Spleen (tissue), 11 donors: ENCODE data around the gene SLC44A4. TPM values are rescaled to one million over a fixed set of nuclear protein-coding genes. Genes with fewer than 3 reads are reported as not detected.
A peak's percentile ranks its signal among the peaks of the same experiment; 100 is the strongest.
"Not testable (repeated sequence)": the region's sequence is repeated elsewhere in the genome, so short reads cannot be mapped to it uniquely, and the experiment has no call there.

ENCODE experiments used
- DNase-seq: peaks from one replicate; pipeline ENCODE4 v3.0.0-alpha.2; 2020
- H3K27ac ChIP-seq, 8 donors: fragments of 200-600 bp; sonication (generic) in 7 of 8; 1 replicate in 4 of 8; 2 replicates in 4 of 8; pipeline versions ENCODE4 v1.5.0 to v1.8.0; 2016 to 2021; ENCODE audit warnings: inconsistent platforms in 4 of 8, mild to moderate bottlenecking in 4 of 8, moderate library complexity in 1 of 8
- H3K27me3 ChIP-seq, 7 donors: fragments of 200-600 bp; sonication (generic) in 6 of 7; replicated peaks in 1 of 7; 1 replicate in 4 of 7; 2 replicates in 3 of 7; pipeline versions ENCODE4 v1.5.0 to v1.8.0; 2016 to 2021; ENCODE audit warnings: inconsistent platforms in 3 of 7, mild to moderate bottlenecking in 1 of 7
- H3K36me3 ChIP-seq, 6 donors: fragments of 200-600 bp; sonication (generic) in 5 of 6; 1 replicate in 4 of 6; 2 replicates in 2 of 6; pipeline versions ENCODE4 v1.5.0 to v1.8.0; 2016 to 2021; ENCODE audit warnings: inconsistent platforms in 2 of 6
- H3K4me1 ChIP-seq, 6 donors: fragments of 200-600 bp; sonication (generic) in 5 of 6; 1 replicate in 3 of 6; 2 replicates in 3 of 6; pipeline versions ENCODE4 v1.5.0 to v1.8.0; 2016 to 2021; ENCODE audit warnings: inconsistent platforms in 3 of 6
- H3K4me3 ChIP-seq, 8 donors: fragments of 200-600 bp; sonication (generic) in 7 of 8; 1 replicate in 4 of 8; 2 replicates in 4 of 8; pipeline versions ENCODE4 v1.5.0 to v1.8.0; 2016 to 2021; ENCODE audit warnings: inconsistent platforms in 4 of 8, mild to moderate bottlenecking in 4 of 8, moderate library complexity in 2 of 8
- H3K9me3 ChIP-seq, 8 donors: fragments of 200-600 bp; sonication (generic) in 7 of 8; 1 replicate in 4 of 8; 2 replicates in 4 of 8; pipeline versions ENCODE4 v1.5.0 to v1.8.0; 2016 to 2021; ENCODE audit warnings: inconsistent platforms in 4 of 8
- POLR2A ChIP-seq, 3 donors: fragments of 450-650 bp; IDR thresholded peaks; one replicate each; pipeline ENCODE4 v1.5.1; 2017; ENCODE audit warnings: antibody characterized with exemption in 3 of 3, mild to moderate bottlenecking in 1 of 3
- POLR2AphosphoS5 ChIP-seq, 3 donors: sonication (generic); formaldehyde crosslinking; IDR thresholded peaks; one replicate each; pipeline ENCODE4 v1.5.1; 2017; ENCODE audit warnings: antibody characterized with exemption in 3 of 3
- WGBS, 5 donors: extraction: QIAGEN DNeasy Blood & Tissue Kit in 3 of 5; methylation state at CpG; one replicate each; pipeline versions ENCODE4 v1.1.5 to v1.1.7; 2013 to 2018; 5-methylcytosine and 5-hydroxymethylcytosine counted together
- intact Hi-C: fragments of 100-400 bp; cut with DNase I; formaldehyde crosslinking; loops from one replicate; pipeline ENCODE4 v1.15.0; 2023; ENCODE audit warnings: low total_unique reads
- polyA plus RNA-seq, 3 donors: library from polyadenylated mRNA; stranded (reverse); fragments of 200-250 nt; gene quantifications; one replicate each; pipeline ENCODE4 v1.2.1, GENCODE V29; 2013
- total RNA-seq, 7 donors: library from RNA; depleted of rRNA in 3 of 7; stranded (reverse); fragments of >200 nt in 3 of 7; fragmentation: NEBNext Ultra II Directional in 4 of 7; extraction: Animal tissue kit (Norgen Biotek cat#: 25700) in 4 of 7; gene quantifications; one replicate each; pipeline versions ENCODE4 v1.1.0 to v1.2.1, GENCODE V29; 2016 to 2021
- TF ChIP-seq, protein P1 (sequence below), 11 experiments: fragments of 200-600 bp in 7 of 11; fragments of 450-650 bp in 4 of 11; sonication (generic) in 4 of 11; IDR thresholded peaks in 8 of 11; conservative IDR thresholded peaks in 3 of 11; 1 replicate in 7 of 11; 2 replicates in 4 of 11; pipeline versions ENCODE4 v1.4.0 to v1.8.0; 2016 to 2021; ENCODE audit warnings: antibody characterized with exemption in 11 of 11, inconsistent platforms in 4 of 11, mild to moderate bottlenecking in 1 of 11
- donor health status: healthy with polysubstance abuse.
- donor health status: DM: no; HTN: no; CAD: no; lungs with moderate emphysema.
- donor health status: DM: no; HTN: no; CAD: no.
- donor health status: Bipolar disorder and iron deficiency.
- donor health status: healthy.
- donor health status: DM: no; HTN: no; CAD: no.
- donor health status: DM: yes; HTN: yes; CAD: no.

Gene SLC44A4
- total and polyA plus RNA-seq, 10 donors = 0.20 to 5.9 (median 2.6) TPM

DNA sequence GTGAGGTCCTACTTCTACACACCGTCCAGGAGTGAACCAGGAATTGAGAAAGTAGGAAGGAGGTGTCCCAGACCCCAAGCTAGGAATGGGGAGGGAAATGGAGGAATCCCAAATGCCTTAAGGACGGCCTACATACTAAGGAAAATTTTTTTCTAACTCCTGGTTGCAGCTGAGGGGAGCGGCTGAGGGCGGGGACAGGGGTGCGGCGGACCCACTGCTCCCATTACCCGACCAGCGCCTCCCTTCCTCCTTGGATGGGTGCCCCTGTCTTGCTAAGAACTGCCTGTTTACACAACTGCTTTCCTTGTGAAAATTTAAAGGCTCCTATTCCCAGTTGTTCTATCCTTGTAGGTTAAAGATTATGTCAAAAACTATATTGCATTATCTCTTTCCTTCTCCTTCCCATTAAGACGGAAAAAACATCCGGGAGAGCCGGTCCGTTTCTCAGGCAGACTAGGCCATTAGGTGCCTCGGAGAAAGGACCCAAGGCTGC is 52.0 kb downstream of the SLC44A4 start:
- Histone ChIP-seq H3K9me3 (no peaks in the 10 kb centered on the region), H3K27ac (peak overlapping the region; percentile 92 to 98 (median 95)), H3K4me3 (peak overlapping the region; percentile 36 to 71 (median 61)), H3K36me3 (no peaks in the 10 kb centered on the region), H3K4me1 (peaks cover 31 to 71% (median 49%) of the 10 kb centered on the region in 6 donors), H3K27me3 (no peaks in the 10 kb centered on the region)
- 0 to 1% (median 0%) methylated on average over 13 of the region's 13 CpGs for WGBS, 5 donors
- DNase-seq = peak; percentile 90
- TF ChIP-seq POLR2A (IDR thresholded peaks at IDR 0.05) = peak in 1 of 3 donors; percentile 61
- no peak for TF ChIP-seq POLR2AphosphoS5 (IDR thresholded peaks at IDR 0.05)
- intact Hi-C loops = loop anchor here (10.0 kb wide), 1 partner anchor 92 kb away; the partner anchor contains the start of gene CLIC1

- intact Hi-C loops = loop anchor here (10.0 kb wide), 1 partner anchor 91 kb away; the partner anchor contains the start of gene CLIC1
- Histone ChIP-seq H3K27me3 (no peaks in the 10 kb centered on the region), H3K9me3 (no peaks in the 10 kb centered on the region), H3K27ac (peak overlapping the region in 7 of 8 donors; percentile 92 to 98 (median 95)), H3K4me1 (peaks cover 27 to 69% (median 46%) of the 10 kb centered on the region in 6 donors), H3K4me3 (no peak overlapping the region), H3K36me3 (no peaks in the 10 kb centered on the region)
- 72 to 88% (median 73%) methylated on average over 4 of the region's 4 CpGs for WGBS, 5 donors
- no peak for DNase-seq
- TF ChIP-seq POLR2AphosphoS5 (IDR thresholded peaks at IDR 0.05) (no peak), POLR2A (IDR thresholded peaks at IDR 0.05) (no peak)
- TF ChIP-seq, protein P1, sequence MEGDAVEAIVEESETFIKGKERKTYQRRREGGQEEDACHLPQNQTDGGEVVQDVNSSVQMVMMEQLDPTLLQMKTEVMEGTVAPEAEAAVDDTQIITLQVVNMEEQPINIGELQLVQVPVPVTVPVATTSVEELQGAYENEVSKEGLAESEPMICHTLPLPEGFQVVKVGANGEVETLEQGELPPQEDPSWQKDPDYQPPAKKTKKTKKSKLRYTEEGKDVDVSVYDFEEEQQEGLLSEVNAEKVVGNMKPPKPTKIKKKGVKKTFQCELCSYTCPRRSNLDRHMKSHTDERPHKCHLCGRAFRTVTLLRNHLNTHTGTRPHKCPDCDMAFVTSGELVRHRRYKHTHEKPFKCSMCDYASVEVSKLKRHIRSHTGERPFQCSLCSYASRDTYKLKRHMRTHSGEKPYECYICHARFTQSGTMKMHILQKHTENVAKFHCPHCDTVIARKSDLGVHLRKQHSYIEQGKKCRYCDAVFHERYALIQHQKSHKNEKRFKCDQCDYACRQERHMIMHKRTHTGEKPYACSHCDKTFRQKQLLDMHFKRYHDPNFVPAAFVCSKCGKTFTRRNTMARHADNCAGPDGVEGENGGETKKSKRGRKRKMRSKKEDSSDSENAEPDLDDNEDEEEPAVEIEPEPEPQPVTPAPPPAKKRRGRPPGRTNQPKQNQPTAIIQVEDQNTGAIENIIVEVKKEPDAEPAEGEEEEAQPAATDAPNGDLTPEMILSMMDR (IDR thresholded peaks at IDR 0.05 in 8 of 11, conservative IDR thresholded peaks at IDR 0.05 in 3 of 11) = no peak
Measured at GRCh38 chr6:31825553-31825952, 53.2 kb downstream of the SLC44A4 start.

DNA sequence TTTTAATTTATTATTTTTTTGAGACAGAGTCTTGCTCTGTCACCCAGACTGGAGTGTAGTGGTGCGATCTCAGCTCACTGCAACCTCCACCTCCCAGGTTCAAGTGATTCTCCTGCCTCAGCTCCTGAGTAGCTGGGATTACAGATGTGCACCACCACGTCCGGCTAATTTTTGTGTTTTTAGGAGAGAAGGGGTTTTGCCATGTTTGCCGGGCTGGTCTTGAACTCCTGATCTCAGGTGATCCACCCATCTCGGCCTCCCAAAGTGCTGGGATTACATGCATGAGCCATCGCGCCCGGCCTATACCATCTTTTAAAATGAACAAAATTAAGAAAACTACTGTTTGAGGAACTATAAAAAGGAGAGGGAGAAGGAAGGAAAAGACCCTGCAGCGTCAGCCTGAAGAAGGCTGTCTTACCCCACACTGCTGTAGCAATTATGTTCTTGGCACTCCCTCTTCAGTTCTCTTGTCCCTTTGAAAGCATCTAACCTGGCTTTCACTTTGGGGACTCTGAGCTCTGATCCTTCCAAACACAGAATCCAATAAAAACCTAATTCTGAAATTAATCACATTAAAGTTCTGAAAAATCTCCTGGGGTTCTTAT is 55.1 kb downstream of the SLC44A4 start:
- WGBS, 5 donors = 49 to 85% (median 62%) methylated on average over 9 of the region's 9 CpGs
- H3K27ac ChIP-seq = peak overlapping the region in 7 of 8 donors; percentile 51 to 95 (median 94)
- not testable (repeated sequence) for H3K36me3 ChIP-seq, DNase-seq, H3K9me3 ChIP-seq, H3K27me3 ChIP-seq
- intact Hi-C loops = loop anchor here (10.0 kb wide), 1 partner anchor 89 kb away; the partner anchor contains the start of gene CLIC1
- H3K4me1 ChIP-seq = peaks cover 34 to 80% (median 62%) of the 10 kb centered on the region in 6 donors
- H3K4me3 ChIP-seq = peak overlapping the region in 1 of 8 donors; percentile 51

DNA sequence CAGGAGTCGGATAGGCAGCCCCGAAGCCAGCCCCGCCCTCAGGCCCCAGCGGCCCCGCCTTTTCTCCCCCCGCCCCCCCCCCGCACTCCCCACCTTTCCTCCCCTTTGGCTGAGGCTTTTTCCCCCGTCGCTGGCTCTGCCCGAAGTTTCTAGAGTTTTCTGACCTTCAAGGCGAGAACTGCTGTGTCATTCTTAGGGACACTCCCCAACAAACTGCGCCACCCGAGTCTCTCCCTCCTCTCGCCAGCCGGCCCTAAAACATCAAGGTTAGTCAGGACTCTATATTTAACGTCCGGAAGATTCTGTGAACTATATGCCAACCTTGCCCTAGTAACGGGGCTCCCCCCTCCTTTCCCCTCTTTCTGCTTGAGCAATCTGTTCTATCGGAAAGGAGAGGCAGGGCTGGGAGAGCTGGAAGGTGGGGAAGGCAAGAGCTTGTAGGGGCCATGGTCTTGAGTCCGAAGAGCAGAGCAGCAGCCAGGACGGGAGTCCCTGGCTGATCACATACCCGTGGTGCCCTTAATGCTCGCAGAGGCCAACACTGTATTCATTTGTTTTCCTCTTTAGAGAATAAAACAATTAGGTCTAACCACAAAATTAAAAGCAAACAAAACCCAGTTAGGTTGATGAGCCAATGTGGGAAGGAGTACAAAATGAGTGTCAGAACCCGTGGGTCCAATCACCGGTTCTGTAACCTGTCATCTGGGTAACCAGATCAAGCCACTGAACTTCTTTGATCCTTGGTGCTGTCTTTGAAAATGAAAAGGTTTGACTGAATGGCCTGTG is 56.6 kb downstream of the SLC44A4 start:
- TF ChIP-seq POLR2A (IDR thresholded peaks at IDR 0.05) (peak in 1 of 3 donors; percentile 47), POLR2AphosphoS5 (IDR thresholded peaks at IDR 0.05) (peak in 2 of 3 donors; percentile 60 to 74)
- TF ChIP-seq, protein P1 (IDR thresholded peaks at IDR 0.05 in 8 of 11, conservative IDR thresholded peaks at IDR 0.05 in 3 of 11) = no peak
- WGBS, 5 donors = 1 to 4% (median 1%) methylated on average over 24 to 25 of the region's 25 CpGs
- H3K4me1 ChIP-seq = peaks cover 42 to 93% (median 74%) of the 10 kb centered on the region in 6 donors
- intact Hi-C loops = loop anchor here (10.0 kb wide), 1 partner anchor 87 kb away; the partner anchor contains the start of gene CLIC1
- peaks cover 0 to 5% (median 0%) of the 10 kb centered on the region in 6 donors for H3K36me3 ChIP-seq
- peak overlapping the region; percentile 48 to 75 (median 54) for H3K4me3 ChIP-seq
- H3K9me3 ChIP-seq = no peaks in the 10 kb centered on the region
- peak; percentile 87 for DNase-seq
- no peaks in the 10 kb centered on the region for H3K27me3 ChIP-seq
- H3K27ac ChIP-seq = peak overlapping the region; percentile 90 to 98 (median 94)
